A549 (cell line): Measurements from ENCODE around the gene ABCB7.

Source experiments
- CHD4 ChIP-seq: fragments of 200-600 bp; sonication (generic); IDR thresholded peaks from 2 replicates; pipeline ENCODE4 v1.6.1; 2016; ENCODE audit warnings: antibody characterized with exemption, mild to moderate bottlenecking, borderline replicate concordance
- CTCF ChIP-seq: fragments of >200 bp; sonication (Bioruptor Twin); formaldehyde crosslinking; IDR thresholded peaks from 3 replicates; pipeline ENCODE4 v1.5.1; 2016
- HDAC2 ChIP-seq: fragments of 200-600 bp; sonication (generic); IDR thresholded peaks from 2 replicates; pipeline ENCODE4 v1.6.1; 2016
- HMGXB4 ChIP-seq: fragments of 250-450 bp; sonication (Bioruptor Pico); IDR thresholded peaks from 2 replicates; pipeline ENCODE4 v1.5.0; 2021; ENCODE audit warnings: mild to moderate bottlenecking, moderate library complexity, borderline replicate concordance
- MAX ChIP-seq: IDR thresholded peaks from 2 replicates; pipeline ENCODE4 v1.6.1; 2012
- POLR2A ChIP-seq: IDR thresholded peaks from 2 replicates; pipeline ENCODE4 v1.6.1; 2012; ENCODE audit warnings: mild to moderate bottlenecking, low read length
- RAD21 ChIP-seq, 2 experiments: fragments of >200 bp in 1 of 2; sonication (Bioruptor Twin) in 1 of 2; formaldehyde crosslinking in 1 of 2; IDR thresholded peaks in 1 of 2; conservative IDR thresholded peaks in 1 of 2; 2 replicates in 1 of 2; 3 replicates in 1 of 2; pipeline ENCODE4 v1.6.1; 2012 to 2018; ENCODE audit warnings: inconsistent platforms in 1 of 2
- REST ChIP-seq: fragments of 200-600 bp; sonication (generic); IDR thresholded peaks from 2 replicates; pipeline ENCODE4 v1.6.1; 2016; ENCODE audit warnings: antibody characterized with exemption, mild to moderate bottlenecking, moderate library complexity
- USF2 ChIP-seq: fragments of 450-650 bp; IDR thresholded peaks from 2 replicates; pipeline ENCODE4 v1.6.1; 2014; ENCODE audit warnings: antibody characterized with exemption

GRCh38 chrX:75071334-75071733 is 84.7 kb downstream of the ABCB7 start:
- TF ChIP-seq REST, result no peak
- no peak for TF ChIP-seq RAD21 (conservative IDR thresholded peaks at IDR 0.05 in 1 of 2, IDR thresholded peaks at IDR 0.05 in 1 of 2)
- no peak for TF ChIP-seq CTCF
- no peak for TF ChIP-seq POLR2A
- no peak for TF ChIP-seq HMGXB4 (CRISPR knock-in tag)
- no peak for TF ChIP-seq USF2
- TF ChIP-seq MAX, result no peak
- TF ChIP-seq CHD4, result no peak
- no peak for TF ChIP-seq HDAC2
